Common myeloid progenitor, CD34-positive (primary cell): ENCODE measurements around the gene ATXN1.

ENCODE experiments used
- CTCF ChIA-PET: fragments of 350-600 bp; sonication (Branson Sonifier 250); formaldehyde crosslinking; loops from one replicate; lab custom pipeline; 2021; ENCODE audit warnings: antibody characterized with exemption; lab: Charles Lee
- POLR2A ChIA-PET: fragments of 350-600 bp; sonication (Branson Sonifier 250); formaldehyde crosslinking; loops from one replicate; lab custom pipeline; 2021; ENCODE audit warnings: antibody characterized with exemption; lab: Charles Lee
- DNase-seq, 3 donors: peaks; one replicate each; pipeline versions ENCODE4 v3.0.0 to v3.0.0-alpha.2; 2013
- H3K27ac ChIP-seq, 2 experiments: 1 replicate in 1 of 2; 2 replicates in 1 of 2; pipeline ENCODE4 v1.7.0; 2013; ENCODE audit warnings: inconsistent platforms in 2 of 2, low read length in 2 of 2, mild to moderate bottlenecking in 2 of 2, low read depth in 1 of 2, moderate library complexity in 1 of 2; ENCODE audit not compliant: severe bottlenecking in 2 of 2, insufficient read depth in 1 of 2, poor library complexity in 1 of 2
- H3K27me3 ChIP-seq, 5 experiments: replicated peaks in 2 of 5; 1 replicate in 3 of 5; 2 replicates in 2 of 5; pipeline versions ENCODE4 v1.6.1 to v1.7.0; 2013; ENCODE audit warnings: low read length in 4 of 5, mild to moderate bottlenecking in 2 of 5, moderate library complexity in 2 of 5, inconsistent platforms in 1 of 5; ENCODE audit not compliant: insufficient read depth in 5 of 5, control insufficient read depth in 4 of 5
- H3K36me3 ChIP-seq, 4 experiments: 1 replicate in 2 of 4; 2 replicates in 2 of 4; pipeline versions ENCODE4 v1.6.1 to v1.7.0; 2013; ENCODE audit warnings: low read length in 3 of 4, control low read depth in 1 of 4, mild to moderate bottlenecking in 1 of 4; ENCODE audit not compliant: control insufficient read depth in 4 of 4, insufficient read depth in 4 of 4
- H3K4me1 ChIP-seq, 4 experiments: 1 replicate in 3 of 4; 2 replicates in 1 of 4; pipeline versions ENCODE4 v1.6.1 to v1.7.1; 2013; ENCODE audit warnings: low read length in 3 of 4, mild to moderate bottlenecking in 3 of 4, control low read depth in 1 of 4, inconsistent platforms in 1 of 4, moderate library complexity in 1 of 4; ENCODE audit not compliant: control insufficient read depth in 4 of 4, insufficient read depth in 4 of 4; ENCODE audit errors: control extremely low read depth in 1 of 4
- H3K4me3 ChIP-seq, 7 experiments: 1 replicate in 4 of 7; 2 replicates in 3 of 7; pipeline versions ENCODE4 v1.5.1 to v1.7.0; 2013; ENCODE audit warnings: mild to moderate bottlenecking in 7 of 7, low read length in 6 of 7, moderate library complexity in 6 of 7, inconsistent platforms in 2 of 7, low read depth in 2 of 7, control low read depth in 1 of 7; ENCODE audit not compliant: insufficient read depth in 4 of 7, control insufficient read depth in 1 of 7; ENCODE audit errors: extremely low read depth in 1 of 7
- H3K9me3 ChIP-seq, 5 experiments: 1 replicate in 4 of 5; 2 replicates in 1 of 5; pipeline versions ENCODE4 v1.6.1 to v1.7.1; 2013; ENCODE audit warnings: low read length in 4 of 5, mild to moderate bottlenecking in 2 of 5, inconsistent platforms in 1 of 5, low read depth in 1 of 5, moderate library complexity in 1 of 5; ENCODE audit not compliant: control insufficient read depth in 4 of 5, insufficient read depth in 2 of 5; ENCODE audit errors: control extremely low read depth in 1 of 5
- WGBS: methylation state at CpG from one replicate; pipeline ENCODE4 v1.1.5; 2013; ENCODE audit not compliant: insufficient coverage; 5-methylcytosine and 5-hydroxymethylcytosine counted together

ATXN1 gene

DNA sequence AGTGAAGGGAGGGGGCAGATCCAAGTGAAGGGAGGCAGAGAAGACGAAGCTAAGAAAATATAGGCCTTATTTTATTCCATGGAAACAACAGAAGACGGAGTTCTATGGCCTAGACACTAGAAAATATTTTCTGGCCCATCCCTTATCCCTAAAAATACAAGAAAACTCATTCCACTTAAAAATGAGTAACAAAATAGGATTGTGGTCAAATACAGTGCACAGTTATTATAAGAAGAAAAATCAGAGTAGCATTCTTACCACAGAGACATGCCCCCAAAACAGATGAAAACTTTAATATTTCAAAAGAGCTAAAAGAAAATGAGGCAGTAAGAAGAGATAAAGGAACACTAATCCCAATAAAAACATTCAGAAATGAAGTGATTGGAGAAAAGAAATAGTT lies 320.0 kb downstream of the ATXN1 start:
- no peak overlapping the region for H3K27ac ChIP-seq
- no CpG with 5 or more reads among the region's 2 CpGs for WGBS
- H3K36me3 ChIP-seq = no peaks in the 10 kb centered on the region
- CTCF ChIA-PET = no interaction called here
- POLR2A ChIA-PET = no interaction called here
- H3K27me3 ChIP-seq = no peaks in the 10 kb centered on the region
- peaks cover 0 to 4% (median 3%) of the 10 kb centered on the region in 4 experiments for H3K4me1 ChIP-seq
- no peak overlapping the region for H3K4me3 ChIP-seq
- DNase-seq = no peak
- no peaks in the 10 kb centered on the region for H3K9me3 ChIP-seq

DNA sequence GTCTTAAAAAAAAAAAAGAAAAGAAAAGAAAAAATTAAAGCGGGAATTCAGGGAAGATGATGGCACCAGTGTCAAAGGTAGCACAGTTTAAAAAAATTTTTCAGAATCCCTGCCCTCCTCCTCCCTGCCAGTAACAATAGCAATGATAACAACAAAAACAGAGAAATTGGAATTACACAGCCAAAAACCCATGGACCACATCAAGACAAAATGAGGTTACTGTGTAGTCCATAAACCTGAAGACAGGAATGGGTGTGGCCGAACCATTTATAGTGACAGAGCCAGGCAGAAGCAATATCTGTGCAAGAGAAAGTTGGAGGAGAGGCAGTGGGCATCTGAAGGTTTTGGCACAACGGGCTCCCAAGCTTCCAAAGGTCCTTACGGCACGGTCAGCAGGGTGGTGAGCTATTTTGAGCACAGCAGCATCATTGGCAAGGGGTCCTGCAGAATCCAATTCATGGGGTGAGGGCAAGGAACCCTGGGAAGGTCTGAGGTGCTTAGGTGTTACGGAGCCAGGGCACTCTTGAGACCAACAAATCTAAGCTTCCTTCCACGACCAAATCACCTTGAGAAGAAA lies 320.5 kb downstream of the ATXN1 start:
- peaks cover 2 to 4% (median 3%) of the 10 kb centered on the region in 4 experiments for H3K4me1 ChIP-seq
- H3K27ac ChIP-seq = no peak overlapping the region
- ChIA-PET POLR2A (no interaction called here), CTCF (no interaction called here)
- H3K36me3 ChIP-seq = no peaks in the 10 kb centered on the region
- DNase-seq = no peak
- WGBS = 100% methylated on average over 6 of the region's 7 CpGs
- no peaks in the 10 kb centered on the region for H3K9me3 ChIP-seq
- no peaks in the 10 kb centered on the region for H3K27me3 ChIP-seq
- H3K4me3 ChIP-seq = no peak overlapping the region

DNA sequence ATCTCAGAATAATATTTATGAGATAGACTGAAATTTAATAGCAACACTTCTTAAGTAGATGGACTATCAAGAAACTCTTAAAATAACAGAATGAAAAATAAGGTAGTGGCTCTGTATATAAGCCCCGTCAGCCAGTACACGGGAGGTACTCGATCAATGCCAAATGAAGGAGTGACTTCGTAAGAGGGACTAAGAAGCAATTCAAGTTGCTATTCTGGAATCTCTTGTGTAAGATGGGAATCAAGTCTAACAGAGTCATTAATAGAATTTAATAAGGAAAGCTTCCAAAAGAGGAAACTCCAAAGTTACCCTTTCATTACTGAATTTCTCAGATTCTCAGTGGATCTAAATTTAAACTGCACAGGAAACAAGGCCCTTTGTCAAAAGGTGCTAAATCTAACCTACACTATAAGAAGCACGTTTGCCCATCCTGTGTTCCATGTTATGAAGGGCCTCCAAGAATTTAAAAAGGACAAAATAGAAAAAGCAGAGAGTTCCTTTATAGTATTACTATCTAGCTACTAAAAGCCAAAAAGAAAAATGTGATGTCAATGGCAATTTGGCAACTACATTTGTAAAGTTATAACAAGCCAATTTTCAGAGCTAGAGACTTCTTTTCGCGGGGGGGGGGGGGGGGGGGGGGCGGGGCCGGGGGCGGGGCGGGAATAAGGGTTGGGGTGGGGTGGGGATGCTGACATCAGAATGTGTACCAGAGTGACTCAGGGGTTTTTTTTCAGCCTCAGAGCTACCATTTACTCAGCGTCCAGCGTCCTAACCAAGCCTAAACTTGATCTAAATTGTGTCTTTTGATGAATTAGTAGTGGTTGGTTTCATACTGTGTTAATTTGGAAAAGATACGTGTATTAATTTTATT lies 322.3 kb downstream of the ATXN1 start:
- H3K27ac ChIP-seq = no peak overlapping the region
- no peaks in the 10 kb centered on the region for H3K27me3 ChIP-seq
- H3K36me3 ChIP-seq = peaks cover 0 to 3% (median 1%) of the 10 kb centered on the region in 4 experiments
- peak in 2 of 3 donors; percentile 34 to 43 for DNase-seq
- POLR2A ChIA-PET = no interaction called here
- H3K9me3 ChIP-seq = no peaks in the 10 kb centered on the region
- H3K4me3 ChIP-seq = no peak overlapping the region
- H3K4me1 ChIP-seq = peaks cover 2 to 4% (median 3%) of the 10 kb centered on the region in 4 experiments
- 82% methylated on average over 4 of the region's 14 CpGs for WGBS
- CTCF ChIA-PET = interaction anchor here (1.1 to 1.4 kb wide), 2 partner anchors 9 to 73 kb away, joined by 3 read pairs; no protein-coding TSS in a partner anchor

DNA sequence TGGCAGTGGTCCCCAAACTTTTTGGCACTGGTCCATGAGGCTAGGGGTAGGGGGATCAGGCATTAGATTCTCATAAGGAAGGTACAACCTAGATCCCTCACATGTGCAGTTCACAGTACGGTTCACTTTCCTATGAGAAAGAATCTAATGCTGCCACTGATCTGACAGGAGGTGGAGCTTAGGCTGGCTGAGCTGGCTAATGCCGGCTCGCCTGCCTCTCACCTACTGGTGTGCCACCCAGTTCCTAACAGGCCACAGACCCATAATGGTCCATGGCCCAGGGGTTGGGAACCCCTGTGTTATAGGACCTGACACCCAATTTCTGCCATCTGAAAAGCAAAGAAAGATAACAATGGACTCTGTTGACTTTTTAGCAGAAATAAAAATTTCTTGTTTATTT lies 323.3 kb downstream of the ATXN1 start:
- WGBS = 92% methylated on average over 3 of the region's 3 CpGs

GRCh38 chr6:16437095-16437494 lies 324.2 kb downstream of the ATXN1 start:
- POLR2A ChIA-PET = no interaction called here
- no peak for DNase-seq
- CTCF ChIA-PET = interaction anchor here (1.0 kb wide), 1 partner anchor 28 kb away, joined by 3 read pairs; no protein-coding TSS in a partner anchor
- WGBS = 98% methylated on average over 7 of the region's 7 CpGs
- Histone ChIP-seq H3K9me3 (no peaks in the 10 kb centered on the region), H3K27ac (no peak overlapping the region), H3K4me3 (no peak overlapping the region), H3K27me3 (no peaks in the 10 kb centered on the region), H3K36me3 (peaks cover 0 to 3% (median 1%) of the 10 kb centered on the region in 4 experiments), H3K4me1 (peaks cover 2 to 4% (median 3%) of the 10 kb centered on the region in 4 experiments)

More for the DNA sequence above, 323.3 kb downstream of the ATXN1 start:
- ChIA-PET CTCF (interaction anchor here (1.0 kb wide), 1 partner anchor 18 kb away, joined by 3 read pairs; no protein-coding TSS in a partner anchor), POLR2A (no interaction called here)
- H3K27ac ChIP-seq = no peak overlapping the region
- no peaks in the 10 kb centered on the region for H3K27me3 ChIP-seq
- DNase-seq = no peak
- H3K4me1 ChIP-seq = peaks cover 2 to 4% (median 3%) of the 10 kb centered on the region in 4 experiments
- no peak overlapping the region for H3K4me3 ChIP-seq
- no peaks in the 10 kb centered on the region for H3K9me3 ChIP-seq
- H3K36me3 ChIP-seq = peaks cover 0 to 3% (median 1%) of the 10 kb centered on the region in 4 experiments

GRCh38 chr6:16436550-16436949 lies 324.7 kb downstream of the ATXN1 start:
- ChIA-PET CTCF (interaction anchor here (1.0 kb wide), 1 partner anchor 27 kb away, joined by 3 read pairs; no protein-coding TSS in a partner anchor), POLR2A (no interaction called here)
- no peak overlapping the region for H3K4me3 ChIP-seq
- peaks cover 0 to 3% (median 1%) of the 10 kb centered on the region in 4 experiments for H3K36me3 ChIP-seq
- no peak overlapping the region for H3K27ac ChIP-seq
- H3K27me3 ChIP-seq = no peaks in the 10 kb centered on the region
- peaks cover 2 to 4% (median 3%) of the 10 kb centered on the region in 4 experiments for H3K4me1 ChIP-seq
- 100% methylated on average over 1 of the region's 2 CpGs for WGBS
- no peaks in the 10 kb centered on the region for H3K9me3 ChIP-seq
- DNase-seq = no peak
